T47D (cell line): Measurements from ENCODE around the gene MND1.

Source experiments
- DNase-seq, 2 experiments: peaks; one replicate each; pipeline versions ENCODE4 v3.0.0 to v3.0.0-alpha.2; 2011 to 2012; ENCODE audit warnings: low read depth in 1 of 2, low spot score in 1 of 2
- JUND ChIP-seq: IDR thresholded peaks from 2 replicates; pipeline ENCODE4 v1.6.1; 2012; ENCODE audit warnings: low read depth
- in situ Hi-C: cut with HindIII; loops from 2 replicates; pipeline ENCODE4 v1.10.0; 2016; ENCODE audit warnings: low sequenced_read_pairs, low pct_unique_long_range_greater_than_20kb

Gene MND1, protein sequence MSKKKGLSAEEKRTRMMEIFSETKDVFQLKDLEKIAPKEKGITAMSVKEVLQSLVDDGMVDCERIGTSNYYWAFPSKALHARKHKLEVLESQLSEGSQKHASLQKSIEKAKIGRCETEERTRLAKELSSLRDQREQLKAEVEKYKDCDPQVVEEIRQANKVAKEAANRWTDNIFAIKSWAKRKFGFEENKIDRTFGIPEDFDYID

GRCh38 chr4:153344131-153345011 is at the start of gene MND1:
TSS of gene MND1 (plus strand) at chr4:153344688. CDS start at chr4:153344738, 50 bp downstream.
- TF ChIP-seq JUND = no peak
- in situ Hi-C loops = no loop called here
- DNase-seq = peak; percentile 63 to 76

- peak in 1 of 2 experiments; percentile 50 for DNase-seq
- no peak for TF ChIP-seq JUND
- in situ Hi-C loops = no loop called here
These were observed 49.2 kb upstream of the MND1 start for GRCh38 chr4:153295131-153295755.

- in situ Hi-C loops = no loop called here
- peak; percentile 26 to 35 for DNase-seq
- no peak for TF ChIP-seq JUND
These were observed 48.3 kb upstream of the MND1 start for GRCh38 chr4:153296040-153296823.

GRCh38 chr4:153297116-153297515 is 47.4 kb upstream of the MND1 start:
- TF ChIP-seq JUND = no peak
- peak in 1 of 2 experiments; percentile 57 for DNase-seq
- in situ Hi-C loops = no loop called here

GRCh38 chr4:153310793-153311192 is 33.7 kb upstream of the MND1 start:
- DNase-seq = no peak
- TF ChIP-seq JUND = no peak
- in situ Hi-C loops = no loop called here

GRCh38 chr4:153314915-153315314 is 29.6 kb upstream of the MND1 start:
- DNase-seq = no peak
- no peak for TF ChIP-seq JUND
- in situ Hi-C loops = no loop called here

- DNase-seq = peak; percentile 24 to 59
- TF ChIP-seq JUND = no peak
- in situ Hi-C loops = no loop called here
These were observed 25.7 kb upstream of the MND1 start for GRCh38 chr4:153318696-153319320.

GRCh38 chr4:153322791-153323190 is 21.7 kb upstream of the MND1 start:
- no peak for DNase-seq
- in situ Hi-C loops = no loop called here
- TF ChIP-seq JUND = no peak

DNA sequence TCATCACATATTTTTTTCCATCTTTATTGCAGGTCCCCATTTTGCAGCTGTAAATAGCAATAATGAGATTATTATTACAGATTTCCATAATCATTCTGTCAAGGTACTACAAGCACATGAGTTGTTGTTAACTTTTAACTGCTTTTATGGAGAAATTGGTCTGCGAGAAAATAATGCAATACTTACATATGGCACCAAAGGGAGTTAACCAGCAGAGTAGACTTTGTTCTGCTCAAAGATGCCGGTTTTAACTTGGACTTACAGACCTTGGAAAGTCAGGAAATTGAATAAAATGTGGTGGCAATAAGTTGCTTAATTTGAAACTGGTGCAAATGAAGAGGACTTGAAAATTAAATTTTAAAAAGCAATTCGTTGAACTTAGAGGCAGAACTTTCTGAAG is 20.4 kb upstream of the MND1 start:
- TF ChIP-seq JUND = no peak
- DNase-seq = no peak
- in situ Hi-C loops = no loop called here

DNA sequence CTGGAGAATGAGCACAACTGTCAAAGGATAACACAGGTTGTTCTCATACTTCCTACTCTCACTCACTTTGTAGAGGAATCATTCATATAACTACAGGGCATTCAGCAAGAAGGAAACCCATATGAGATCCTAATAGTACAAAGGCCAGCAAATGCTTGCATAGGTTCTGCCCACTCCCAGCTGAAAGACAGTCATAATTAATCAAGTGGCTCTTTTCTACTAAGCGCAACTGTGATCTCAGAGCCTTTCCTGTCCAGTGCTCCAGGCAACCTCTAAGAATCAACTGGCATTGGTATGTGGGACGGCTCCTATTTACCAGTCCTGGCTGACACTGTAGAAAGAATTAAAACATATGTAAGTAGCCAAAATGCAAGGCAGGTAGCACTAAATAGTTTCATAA is 18.9 kb upstream of the MND1 start:
- TF ChIP-seq JUND = no peak
- in situ Hi-C loops = no loop called here
- no peak for DNase-seq

DNA sequence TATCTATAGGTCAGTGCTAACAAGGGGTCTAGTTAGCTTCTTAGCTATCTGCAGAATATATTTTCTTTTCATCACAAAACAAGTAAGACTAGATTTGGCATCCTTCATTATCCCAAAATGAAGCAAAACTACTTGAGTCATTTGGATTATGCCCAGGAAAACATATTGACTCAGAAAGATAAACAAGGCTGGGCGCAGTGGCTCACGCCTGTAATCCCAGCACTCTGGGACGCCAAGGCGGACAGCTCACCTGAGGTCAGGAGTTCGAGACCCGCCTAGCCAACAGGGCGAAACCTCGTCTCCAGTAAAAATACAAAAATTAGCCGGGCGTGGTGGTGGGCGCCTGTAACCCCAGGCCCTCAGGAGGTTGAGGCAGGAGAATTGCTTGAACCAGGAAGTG is 18.0 kb upstream of the MND1 start:
- no peak for TF ChIP-seq JUND
- in situ Hi-C loops = no loop called here
- no peak for DNase-seq

- no peak for TF ChIP-seq JUND
- in situ Hi-C loops = no loop called here
- no peak for DNase-seq
These were observed 17.2 kb upstream of the MND1 start for GRCh38 chr4:153327247-153327646.
